HG03460 (cell line): ENCODE data around the gene INO80E.
A peak's percentile ranks its signal among the peaks of the same experiment; 100 is the strongest.

Source experiments
- ATAC-seq: cut with Tn5 transposase; IDR thresholded peaks from one replicate; pipeline ENCODE4 v1.9.1; 2021; ENCODE audit not compliant: unreplicated experiment

INO80E gene

GRCh38 chr16:29991571-29991904, 4.5 kb upstream of the INO80E start:
- ATAC-seq, result no peak

GRCh38 chr16:29992344-29992967, 3.6 kb upstream of the INO80E start:
- no peak for ATAC-seq

GRCh38 chr16:29993191-29993902, 2.7 kb upstream of the INO80E start:
- no peak for ATAC-seq

GRCh38 chr16:29993903-29994599, 2.0 kb upstream of the INO80E start:
- ATAC-seq, result no peak

GRCh38 chr16:29994600-29995323, 1.3 kb upstream of the INO80E start:
- peak; percentile 34 for ATAC-seq

- ATAC-seq, result peak; percentile 38
These were observed 624 bp upstream of the INO80E start, which contains the start of gene HIRIP3 for GRCh38 chr16:29995324-29995910. Gene HIRIP3, minus strand, starts transcription at chr16:29995617. Its CDS starts 12 bp downstream, at chr16:29995605.

GRCh38 chr16:29996766-29997250, 767 bp downstream of the INO80E start:
- ATAC-seq, result no peak

- ATAC-seq, result no peak
These were observed 3.6 kb downstream of the INO80E start for GRCh38 chr16:29999605-30000004.

GRCh38 chr16:30000735-30001631, 4.9 kb downstream of the INO80E start:
- ATAC-seq, result no peak

- ATAC-seq, result no peak
These were observed 6.7 kb downstream of the INO80E start for GRCh38 chr16:30002614-30003346.

- ATAC-seq, result no peak
These were observed 7.8 kb downstream of the INO80E start for GRCh38 chr16:30003670-30004423.

GRCh38 chr16:30004424-30004776, 8.4 kb downstream of the INO80E start:
- ATAC-seq, result no peak

GRCh38 chr16:30004811-30005242, 8.8 kb downstream of the INO80E start:
- no peak for ATAC-seq

- ATAC-seq, result no peak
These were observed 9.5 kb downstream of the INO80E start for GRCh38 chr16:30005341-30006094.

GRCh38 chr16:30006095-30006473, 10.0 kb downstream of the INO80E start:
- no peak for ATAC-seq

GRCh38 chr16:30006659-30007377, 10.8 kb downstream of the INO80E start:
- ATAC-seq, result no peak

- no peak for ATAC-seq
These were observed 11.4 kb downstream of the INO80E start for GRCh38 chr16:30007378-30007895.
